Activated T-helper 17 cell treated with anti-CD3 and anti-CD28 coated beads, Interleukin-2, amount 50 U/mL, for 72 hours (primary cell): ENCODE results near the gene NCF4. TPM values are rescaled to one million over a fixed set of nuclear protein-coding genes. Genes with fewer than 3 reads are reported as not detected.

ENCODE experiments used
- ATAC-seq: fragments of 150-1000 bp; cut with Tn5 transposase; replicated peaks from 2 replicates; pipeline ENCODE4 v1.10.0; 2021; ENCODE audit warnings: mild to moderate bottlenecking, moderate library complexity
- H3K27ac Mint-ChIP-seq: one replicate; pipeline ENCODE4 v1.8.0; 2022; ENCODE audit warnings: mixed read lengths
- H3K27me3 Mint-ChIP-seq: one replicate; pipeline ENCODE4 v1.8.0; 2022; ENCODE audit warnings: mixed read lengths
- H3K36me3 Mint-ChIP-seq: one replicate; pipeline ENCODE4 v1.8.0; 2022; ENCODE audit warnings: low read depth, mild to moderate bottlenecking, mixed read lengths
- H3K4me1 Mint-ChIP-seq: one replicate; pipeline ENCODE4 v1.8.0; 2022; ENCODE audit warnings: mixed read lengths
- H3K4me3 Mint-ChIP-seq: one replicate; pipeline ENCODE4 v1.8.0; 2022; ENCODE audit warnings: mild to moderate bottlenecking, mixed read lengths
- H3K9me3 Mint-ChIP-seq: one replicate; pipeline ENCODE4 v1.8.0; 2022; ENCODE audit warnings: mixed read lengths
- total RNA-seq, 2 donors: library from RNA; stranded (reverse); gene quantifications; one replicate each; pipeline ENCODE4 v1.2.3, GENCODE V29; 2022

NCF4 gene
- total RNA-seq, 2 donors from 2014 or later = 40.6 to 60.1 TPM

- no peak overlapping the region for H3K27ac Mint-ChIP-seq
- H3K27me3 Mint-ChIP-seq = peaks cover 17% of the 10 kb centered on the region
These were observed 8.5 kb upstream of the NCF4 start for GRCh38 chr22:36852056-36852973.

GRCh38 chr22:36853407-36854099, 7.3 kb upstream of the NCF4 start:
- ATAC-seq = peak; percentile 76
- H3K4me1 Mint-ChIP-seq = peaks cover 11% of the 10 kb centered on the region
- H3K4me3 Mint-ChIP-seq = peak overlapping the region; percentile 71
- H3K27ac Mint-ChIP-seq = peak overlapping the region; percentile 81
- peaks cover 12% of the 10 kb centered on the region for H3K27me3 Mint-ChIP-seq
- no peaks in the 10 kb centered on the region for H3K9me3 Mint-ChIP-seq
- H3K36me3 Mint-ChIP-seq = no peaks in the 10 kb centered on the region

More at GRCh38 chr22:36852056-36852973, 8.5 kb upstream of the NCF4 start:
- ATAC-seq = no peak
- H3K4me1 Mint-ChIP-seq = peaks cover 11% of the 10 kb centered on the region
- peak overlapping the region; percentile 71 for H3K4me3 Mint-ChIP-seq
- H3K36me3 Mint-ChIP-seq = no peaks in the 10 kb centered on the region
- no peaks in the 10 kb centered on the region for H3K9me3 Mint-ChIP-seq

GRCh38 chr22:36855478-36855877, 5.3 kb upstream of the NCF4 start:
- H3K9me3 Mint-ChIP-seq = no peaks in the 10 kb centered on the region
- H3K27me3 Mint-ChIP-seq = no peaks in the 10 kb centered on the region
- no peak overlapping the region for H3K27ac Mint-ChIP-seq
- H3K4me1 Mint-ChIP-seq = peaks cover 24% of the 10 kb centered on the region
- no peak overlapping the region for H3K4me3 Mint-ChIP-seq
- no peak for ATAC-seq
- H3K36me3 Mint-ChIP-seq = no peaks in the 10 kb centered on the region

GRCh38 chr22:36856121-36856791, 4.5 kb upstream of the NCF4 start:
- Mint-ChIP-seq H3K9me3 (no peaks in the 10 kb centered on the region), H3K36me3 (no peaks in the 10 kb centered on the region), H3K4me3 (peak overlapping the region; percentile 65), H3K27me3 (no peaks in the 10 kb centered on the region), H3K27ac (peak overlapping the region; percentile 65), H3K4me1 (peaks cover 28% of the 10 kb centered on the region)
- ATAC-seq = peak; percentile 25

- H3K9me3 Mint-ChIP-seq = no peaks in the 10 kb centered on the region
- ATAC-seq = no peak
- peak overlapping the region; percentile 65 for H3K27ac Mint-ChIP-seq
- H3K4me3 Mint-ChIP-seq = peak overlapping the region; percentile 65
- H3K4me1 Mint-ChIP-seq = peaks cover 32% of the 10 kb centered on the region
- no peaks in the 10 kb centered on the region for H3K36me3 Mint-ChIP-seq
- H3K27me3 Mint-ChIP-seq = no peaks in the 10 kb centered on the region
These were observed 4.0 kb upstream of the NCF4 start for GRCh38 chr22:36856792-36857135.

GRCh38 chr22:36858156-36858555, 2.6 kb upstream of the NCF4 start:
- no peak for ATAC-seq
- H3K4me1 Mint-ChIP-seq = peaks cover 33% of the 10 kb centered on the region

GRCh38 chr22:36858966-36859365, 1.8 kb upstream of the NCF4 start:
- no peak overlapping the region for H3K4me3 Mint-ChIP-seq
- H3K9me3 Mint-ChIP-seq = no peaks in the 10 kb centered on the region
- peaks cover 2% of the 10 kb centered on the region for H3K36me3 Mint-ChIP-seq
- peaks cover 33% of the 10 kb centered on the region for H3K4me1 Mint-ChIP-seq
- no peaks in the 10 kb centered on the region for H3K27me3 Mint-ChIP-seq
- H3K27ac Mint-ChIP-seq = peak overlapping the region; percentile 99
- no peak for ATAC-seq

More at GRCh38 chr22:36858156-36858555, 2.6 kb upstream of the NCF4 start:
- Mint-ChIP-seq H3K9me3 (no peaks in the 10 kb centered on the region), H3K36me3 (no peaks in the 10 kb centered on the region), H3K27me3 (no peaks in the 10 kb centered on the region), H3K27ac (no peak overlapping the region), H3K4me3 (no peak overlapping the region)

- Mint-ChIP-seq H3K36me3 (peaks cover 13% of the 10 kb centered on the region), H3K4me1 (peaks cover 37% of the 10 kb centered on the region)
These were observed 789 bp upstream of the NCF4 start for GRCh38 chr22:36860017-36860416.

GRCh38 chr22:36860438-36860820, 377 bp upstream of the NCF4 start:
- H3K27ac Mint-ChIP-seq = peak overlapping the region; percentile 99
- ATAC-seq = peak; percentile 0

More at GRCh38 chr22:36860017-36860416, 789 bp upstream of the NCF4 start:
- Mint-ChIP-seq H3K27ac (peak overlapping the region; percentile 99), H3K27me3 (no peaks in the 10 kb centered on the region), H3K9me3 (no peaks in the 10 kb centered on the region), H3K4me3 (peak overlapping the region; percentile 83)
- ATAC-seq = no peak

GRCh38 chr22:36862251-36863242, 1.7 kb downstream of the NCF4 start:
- ATAC-seq = no peak
- Mint-ChIP-seq H3K4me3 (peak overlapping the region; percentile 83), H3K4me1 (peaks cover 40% of the 10 kb centered on the region), H3K27ac (peak overlapping the region; percentile 99), H3K27me3 (no peaks in the 10 kb centered on the region), H3K9me3 (no peaks in the 10 kb centered on the region), H3K36me3 (peaks cover 34% of the 10 kb centered on the region)

More at GRCh38 chr22:36860438-36860820, 377 bp upstream of the NCF4 start:
- Mint-ChIP-seq H3K36me3 (peaks cover 17% of the 10 kb centered on the region), H3K27me3 (no peaks in the 10 kb centered on the region), H3K4me3 (peak overlapping the region; percentile 83), H3K4me1 (peaks cover 41% of the 10 kb centered on the region), H3K9me3 (no peaks in the 10 kb centered on the region)

- peak overlapping the region; percentile 99 for H3K27ac Mint-ChIP-seq
- no peaks in the 10 kb centered on the region for H3K27me3 Mint-ChIP-seq
- H3K4me1 Mint-ChIP-seq = peaks cover 43% of the 10 kb centered on the region
- no peaks in the 10 kb centered on the region for H3K9me3 Mint-ChIP-seq
- H3K36me3 Mint-ChIP-seq = peaks cover 34% of the 10 kb centered on the region
- ATAC-seq = no peak
- peak overlapping the region; percentile 83 for H3K4me3 Mint-ChIP-seq
These were observed 2.5 kb downstream of the NCF4 start for GRCh38 chr22:36863281-36863680.

GRCh38 chr22:36863979-36864378, 3.2 kb downstream of the NCF4 start:
- Mint-ChIP-seq H3K4me1 (peaks cover 41% of the 10 kb centered on the region), H3K4me3 (no peak overlapping the region), H3K27ac (peak overlapping the region; percentile 86), H3K27me3 (no peaks in the 10 kb centered on the region), H3K36me3 (peaks cover 34% of the 10 kb centered on the region), H3K9me3 (no peaks in the 10 kb centered on the region)
- no peak for ATAC-seq

GRCh38 chr22:36864454-36865215, 3.8 kb downstream of the NCF4 start:
- H3K36me3 Mint-ChIP-seq = peaks cover 34% of the 10 kb centered on the region
- no peaks in the 10 kb centered on the region for H3K9me3 Mint-ChIP-seq
- peak overlapping the region; percentile 36 for H3K4me3 Mint-ChIP-seq
- peaks cover 39% of the 10 kb centered on the region for H3K4me1 Mint-ChIP-seq
- H3K27ac Mint-ChIP-seq = peak overlapping the region; percentile 86
- no peaks in the 10 kb centered on the region for H3K27me3 Mint-ChIP-seq
- no peak for ATAC-seq
